Measurements from ENCODE around the gene CMSS1.

The CMSS1 gene

GRCh38 chr3:100030346-100030745 is 212.7 kb downstream of the CMSS1 start:
- Histone ChIP-seq H3K4me1 (ENCODE audit: control insufficient read depth in 1 of 2, insufficient read depth in 2 of 2, low read length in 2 of 2) (peaks cover 6 to 9% of the 10 kb centered on the region in 2 donors), H3K9ac (ENCODE audit: low read depth in 1 of 2, low read length in 2 of 2) (no peak overlapping the region), H3K36me3 (ENCODE audit: control insufficient read depth in 1 of 2, insufficient read depth in 2 of 2, low read length in 2 of 2) (no peaks in the 10 kb centered on the region), H3K27me3 (ENCODE audit: control insufficient read depth in 1 of 2, insufficient read depth in 2 of 2, low read length in 2 of 2) (no peaks in the 10 kb centered on the region), H3K27ac (ENCODE audit: low read depth, low read length) (no peak overlapping the region), H3K4me3 (ENCODE audit: low read depth in 1 of 2, low read length in 2 of 2) (no peak overlapping the region), H3K9me3 (ENCODE audit: control insufficient read depth in 1 of 2, low read length in 2 of 2) (no peaks in the 10 kb centered on the region)

- Histone ChIP-seq H3K27ac (ENCODE audit: low read depth, low read length) (no peak overlapping the region), H3K4me3 (ENCODE audit: low read depth in 1 of 2, low read length in 2 of 2) (no peak overlapping the region), H3K4me1 (ENCODE audit: control insufficient read depth in 1 of 2, insufficient read depth in 2 of 2, low read length in 2 of 2) (peaks cover 6 to 7% of the 10 kb centered on the region in 2 donors), H3K27me3 (ENCODE audit: control insufficient read depth in 1 of 2, insufficient read depth in 2 of 2, low read length in 2 of 2) (no peaks in the 10 kb centered on the region), H3K9ac (ENCODE audit: low read depth in 1 of 2, low read length in 2 of 2) (no peak overlapping the region), H3K9me3 (ENCODE audit: control insufficient read depth in 1 of 2, low read length in 2 of 2) (no peaks in the 10 kb centered on the region), H3K36me3 (ENCODE audit: control insufficient read depth in 1 of 2, insufficient read depth in 2 of 2, low read length in 2 of 2) (no peaks in the 10 kb centered on the region)
Measured at GRCh38 chr3:100030914-100031425, 213.3 kb downstream of the CMSS1 start.

- peaks cover 6 to 7% of the 10 kb centered on the region in 2 donors for H3K4me1 ChIP-seq (ENCODE audit: control insufficient read depth in 1 of 2, insufficient read depth in 2 of 2, low read length in 2 of 2)
- no peaks in the 10 kb centered on the region for H3K9me3 ChIP-seq (ENCODE audit: control insufficient read depth in 1 of 2, low read length in 2 of 2)
- no peak overlapping the region for H3K27ac ChIP-seq (ENCODE audit: low read depth, low read length)
- no peak overlapping the region for H3K9ac ChIP-seq (ENCODE audit: low read depth in 1 of 2, low read length in 2 of 2)
- no peaks in the 10 kb centered on the region for H3K36me3 ChIP-seq (ENCODE audit: control insufficient read depth in 1 of 2, insufficient read depth in 2 of 2, low read length in 2 of 2)
- no peaks in the 10 kb centered on the region for H3K27me3 ChIP-seq (ENCODE audit: control insufficient read depth in 1 of 2, insufficient read depth in 2 of 2, low read length in 2 of 2)
- H3K4me3 ChIP-seq (ENCODE audit: low read depth in 1 of 2, low read length in 2 of 2): no peak overlapping the region
Measured at GRCh38 chr3:100032243-100032642, 214.6 kb downstream of the CMSS1 start.

- H3K4me1 ChIP-seq (ENCODE audit: control insufficient read depth in 1 of 2, insufficient read depth in 2 of 2, low read length in 2 of 2): peaks cover 6 to 7% of the 10 kb centered on the region in 2 donors
- H3K27ac ChIP-seq (ENCODE audit: low read depth, low read length): no peak overlapping the region
- H3K9ac ChIP-seq (ENCODE audit: low read depth in 1 of 2, low read length in 2 of 2): no peak overlapping the region
- H3K27me3 ChIP-seq (ENCODE audit: control insufficient read depth in 1 of 2, insufficient read depth in 2 of 2, low read length in 2 of 2): no peaks in the 10 kb centered on the region
- no peaks in the 10 kb centered on the region for H3K36me3 ChIP-seq (ENCODE audit: control insufficient read depth in 1 of 2, insufficient read depth in 2 of 2, low read length in 2 of 2)
- H3K9me3 ChIP-seq (ENCODE audit: control insufficient read depth in 1 of 2, low read length in 2 of 2): no peaks in the 10 kb centered on the region
- H3K4me3 ChIP-seq (ENCODE audit: low read depth in 1 of 2, low read length in 2 of 2): no peak overlapping the region
Measured at GRCh38 chr3:100033184-100033583, 215.5 kb downstream of the CMSS1 start.

- H3K27me3 ChIP-seq (ENCODE audit: control insufficient read depth in 1 of 2, insufficient read depth in 2 of 2, low read length in 2 of 2): no peaks in the 10 kb centered on the region
- H3K36me3 ChIP-seq (ENCODE audit: control insufficient read depth in 1 of 2, insufficient read depth in 2 of 2, low read length in 2 of 2): no peaks in the 10 kb centered on the region
- H3K9me3 ChIP-seq (ENCODE audit: control insufficient read depth in 1 of 2, low read length in 2 of 2): no peaks in the 10 kb centered on the region
- no peak overlapping the region for H3K9ac ChIP-seq (ENCODE audit: low read depth in 1 of 2, low read length in 2 of 2)
- H3K4me1 ChIP-seq (ENCODE audit: control insufficient read depth in 1 of 2, insufficient read depth in 2 of 2, low read length in 2 of 2): peaks cover 6 to 7% of the 10 kb centered on the region in 2 donors
- no peak overlapping the region for H3K27ac ChIP-seq (ENCODE audit: low read depth, low read length)
- H3K4me3 ChIP-seq (ENCODE audit: low read depth in 1 of 2, low read length in 2 of 2): no peak overlapping the region
Measured at GRCh38 chr3:100033903-100034471, 216.3 kb downstream of the CMSS1 start.

GRCh38 chr3:100039075-100039474 is 221.4 kb downstream of the CMSS1 start:
- H3K9me3 ChIP-seq (ENCODE audit: control insufficient read depth in 1 of 2, low read length in 2 of 2): no peaks in the 10 kb centered on the region
- H3K4me3 ChIP-seq (ENCODE audit: low read depth in 1 of 2, low read length in 2 of 2): no peak overlapping the region
- no peaks in the 10 kb centered on the region for H3K36me3 ChIP-seq (ENCODE audit: control insufficient read depth in 1 of 2, insufficient read depth in 2 of 2, low read length in 2 of 2)
- no peaks in the 10 kb centered on the region for H3K27me3 ChIP-seq (ENCODE audit: control insufficient read depth in 1 of 2, insufficient read depth in 2 of 2, low read length in 2 of 2)
- H3K4me1 ChIP-seq (ENCODE audit: control insufficient read depth in 1 of 2, insufficient read depth in 2 of 2, low read length in 2 of 2): peaks cover 12 to 34% of the 10 kb centered on the region in 2 donors
- no peak overlapping the region for H3K9ac ChIP-seq (ENCODE audit: low read depth in 1 of 2, low read length in 2 of 2)
- H3K27ac ChIP-seq (ENCODE audit: low read depth, low read length): no peak overlapping the region

GRCh38 chr3:100040451-100041225 is 223.0 kb downstream of the CMSS1 start:
- Histone ChIP-seq H3K27ac (ENCODE audit: low read depth, low read length) (peak overlapping the region; percentile 60), H3K27me3 (ENCODE audit: control insufficient read depth in 1 of 2, insufficient read depth in 2 of 2, low read length in 2 of 2) (no peaks in the 10 kb centered on the region), H3K9me3 (ENCODE audit: control insufficient read depth in 1 of 2, low read length in 2 of 2) (no peaks in the 10 kb centered on the region), H3K36me3 (ENCODE audit: control insufficient read depth in 1 of 2, insufficient read depth in 2 of 2, low read length in 2 of 2) (no peaks in the 10 kb centered on the region), H3K4me1 (ENCODE audit: control insufficient read depth in 1 of 2, insufficient read depth in 2 of 2, low read length in 2 of 2) (peaks cover 6 to 27% of the 10 kb centered on the region in 2 donors), H3K9ac (ENCODE audit: low read depth in 1 of 2, low read length in 2 of 2) (peak overlapping the region in 1 of 2 donors; percentile 18), H3K4me3 (ENCODE audit: low read depth in 1 of 2, low read length in 2 of 2) (no peak overlapping the region)

GRCh38 chr3:100041328-100041749 is 223.7 kb downstream of the CMSS1 start:
- Histone ChIP-seq H3K9ac (ENCODE audit: low read depth in 1 of 2, low read length in 2 of 2) (peak overlapping the region in 1 of 2 donors; percentile 18), H3K27ac (ENCODE audit: low read depth, low read length) (peak overlapping the region; percentile 65), H3K4me1 (ENCODE audit: control insufficient read depth in 1 of 2, insufficient read depth in 2 of 2, low read length in 2 of 2) (peaks cover 6 to 32% of the 10 kb centered on the region in 2 donors), H3K36me3 (ENCODE audit: control insufficient read depth in 1 of 2, insufficient read depth in 2 of 2, low read length in 2 of 2) (no peaks in the 10 kb centered on the region), H3K4me3 (ENCODE audit: low read depth in 1 of 2, low read length in 2 of 2) (no peak overlapping the region), H3K9me3 (ENCODE audit: control insufficient read depth in 1 of 2, low read length in 2 of 2) (no peaks in the 10 kb centered on the region), H3K27me3 (ENCODE audit: control insufficient read depth in 1 of 2, insufficient read depth in 2 of 2, low read length in 2 of 2) (no peaks in the 10 kb centered on the region)

- Histone ChIP-seq H3K9ac (ENCODE audit: low read depth in 1 of 2, low read length in 2 of 2) (no peak overlapping the region), H3K4me3 (ENCODE audit: low read depth in 1 of 2, low read length in 2 of 2) (no peak overlapping the region), H3K4me1 (ENCODE audit: control insufficient read depth in 1 of 2, insufficient read depth in 2 of 2, low read length in 2 of 2) (peaks cover 8 to 43% of the 10 kb centered on the region in 2 donors), H3K27me3 (ENCODE audit: control insufficient read depth in 1 of 2, insufficient read depth in 2 of 2, low read length in 2 of 2) (no peaks in the 10 kb centered on the region), H3K9me3 (ENCODE audit: control insufficient read depth in 1 of 2, low read length in 2 of 2) (no peaks in the 10 kb centered on the region), H3K27ac (ENCODE audit: low read depth, low read length) (peak overlapping the region; percentile 65), H3K36me3 (ENCODE audit: control insufficient read depth in 1 of 2, insufficient read depth in 2 of 2, low read length in 2 of 2) (no peaks in the 10 kb centered on the region)
Measured at GRCh38 chr3:100042166-100042981, 224.7 kb downstream of the CMSS1 start.

GRCh38 chr3:100043271-100043670 is 225.6 kb downstream of the CMSS1 start:
- peaks cover 17 to 52% of the 10 kb centered on the region in 2 donors for H3K4me1 ChIP-seq (ENCODE audit: control insufficient read depth in 1 of 2, insufficient read depth in 2 of 2, low read length in 2 of 2)
- H3K27ac ChIP-seq (ENCODE audit: low read depth, low read length): peak overlapping the region; percentile 32
- no peak overlapping the region for H3K9ac ChIP-seq (ENCODE audit: low read depth in 1 of 2, low read length in 2 of 2)
- no peaks in the 10 kb centered on the region for H3K36me3 ChIP-seq (ENCODE audit: control insufficient read depth in 1 of 2, insufficient read depth in 2 of 2, low read length in 2 of 2)
- H3K27me3 ChIP-seq (ENCODE audit: control insufficient read depth in 1 of 2, insufficient read depth in 2 of 2, low read length in 2 of 2): no peaks in the 10 kb centered on the region
- H3K4me3 ChIP-seq (ENCODE audit: low read depth in 1 of 2, low read length in 2 of 2): no peak overlapping the region
- H3K9me3 ChIP-seq (ENCODE audit: control insufficient read depth in 1 of 2, low read length in 2 of 2): no peaks in the 10 kb centered on the region
